Stimulated activated CD4-positive, alpha-beta T cell treated with anti-CD3 and anti-CD28 coated beads, Interleukin-15, amount 100 ng/mL, for 48 hours (primary cell): ENCODE results near the gene TFDP2.
"Not testable (repeated sequence)": the region's sequence is repeated elsewhere in the genome, so short reads cannot be mapped to it uniquely, and the experiment has no call there.

ENCODE experiments used
- DNase-seq, 2 donors: peaks; one replicate each; pipeline ENCODE4 v3.0.0-alpha.2; 2020; ENCODE audit warnings: low read depth in 2 of 2

Gene TFDP2

GRCh38 chr3:141926929-141927328 is 222.4 kb downstream of the TFDP2 start:
- DNase-seq = no peak

GRCh38 chr3:141925677-141926076 is 223.7 kb downstream of the TFDP2 start:
- DNase-seq = not testable (repeated sequence)

- no peak for DNase-seq
Observed at GRCh38 chr3:141921316-141921715, 228.0 kb downstream of the TFDP2 start.

- DNase-seq = no peak
Observed at GRCh38 chr3:141920701-141921100, 228.6 kb downstream of the TFDP2 start.

GRCh38 chr3:141915766-141916165 is 233.6 kb downstream of the TFDP2 start:
- DNase-seq = no peak

GRCh38 chr3:141915016-141915415 is 234.3 kb downstream of the TFDP2 start:
- no peak for DNase-seq

GRCh38 chr3:141914311-141914710 is 235.0 kb downstream of the TFDP2 start:
- no peak for DNase-seq

GRCh38 chr3:141913150-141913811 is 236.1 kb downstream of the TFDP2 start:
- peak in 1 of 2 donors; percentile 46 for DNase-seq

- DNase-seq = not testable (repeated sequence)
Observed at GRCh38 chr3:141909986-141910385, 239.4 kb downstream of the TFDP2 start.

- DNase-seq = no peak
Observed at GRCh38 chr3:141909408-141909807, 239.9 kb downstream of the TFDP2 start.

- DNase-seq = no peak
Observed at GRCh38 chr3:141905129-141905528, 244.2 kb downstream of the TFDP2 start.

GRCh38 chr3:141904203-141904602 is 245.1 kb downstream of the TFDP2 start:
- DNase-seq = no peak

GRCh38 chr3:141901914-141902313 is 247.4 kb downstream of the TFDP2 start:
- DNase-seq = no peak

- DNase-seq = no peak
Observed at GRCh38 chr3:141900343-141900742, 249.0 kb downstream of the TFDP2 start.

GRCh38 chr3:141898908-141899307 is 250.4 kb downstream of the TFDP2 start:
- no peak for DNase-seq

- no peak for DNase-seq
Observed at GRCh38 chr3:141895731-141896130, 253.6 kb downstream of the TFDP2 start.

GRCh38 chr3:141894524-141895176 is 254.7 kb downstream of the TFDP2 start:
- no peak for DNase-seq
